ENCODE results near the gene CEMIP.

- no peak for TF ChIP-seq CTCF (conservative IDR thresholded peaks at IDR 0.05; ENCODE audit: low read length)
- TF ChIP-seq EZH2phosphoT487 (IDR thresholded peaks at IDR 0.05; ENCODE audit: borderline replicate concordance, low read depth, low read length): no peak
Measured at GRCh38 chr15:80744415-80744814, 34.8 kb upstream of the CEMIP start.

Measured in OCI-LY7 (cell line).